ENCODE results near the gene PLP2. TPM values are rescaled to one million over a fixed set of nuclear protein-coding genes. Genes with fewer than 3 reads are reported as not detected.

The PLP2 gene
- polyA plus RNA-seq, 1 donor (not counting 4 experiments of a cell fraction or from before 2014, with no cell fraction given) = 358 TPM

DNA sequence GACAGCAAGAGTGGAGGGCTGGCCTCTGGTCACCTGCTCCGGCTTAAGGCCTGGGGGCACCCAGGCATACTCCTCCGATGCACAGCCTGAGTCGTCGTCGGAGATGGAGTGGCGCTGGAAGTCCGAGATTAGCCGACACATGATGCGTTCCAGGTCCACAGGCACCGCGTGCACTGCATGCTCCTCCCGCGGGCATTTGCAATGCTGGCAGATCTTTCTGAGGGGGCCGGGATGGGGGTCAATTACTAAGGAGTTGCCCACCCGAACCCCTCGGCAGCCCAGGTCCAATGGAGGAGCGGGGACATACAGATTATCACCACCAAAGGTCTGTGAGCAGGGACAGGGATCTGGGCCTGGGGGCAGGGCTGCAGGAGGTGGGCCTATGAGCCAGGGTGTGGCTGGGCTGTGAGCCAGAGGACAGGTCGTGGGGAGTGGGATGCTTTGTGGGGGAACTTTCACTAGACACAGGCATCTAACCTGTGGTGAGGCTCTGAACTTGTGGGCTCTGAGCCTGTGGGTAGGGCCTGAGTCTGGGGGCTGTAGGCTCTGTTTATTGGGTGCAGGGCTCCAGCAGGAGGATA lies 12.1 kb downstream of the PLP2 start:
- no peaks in the 10 kb centered on the region for H3K9me1 ChIP-seq (ENCODE audit: control insufficient read depth, extremely low read depth, insufficient read depth, low read length)
- H3K4me3 ChIP-seq (ENCODE audit: control insufficient read depth in 2 of 3, extremely low read depth in 1 of 3, insufficient read depth in 2 of 3, low read depth in 1 of 3, low read length in 3 of 3) = peak overlapping the region; percentile 15 to 40 (median 20)
- FAIRE-seq (no peak), DNase-seq (ENCODE audit: low read depth, low spot score) (no peak)
- H3K9ac ChIP-seq (ENCODE audit: control insufficient read depth, extremely low read depth, insufficient read depth, low read length) = peak overlapping the region; percentile 52
- H3K36me3 ChIP-seq (ENCODE audit: control insufficient read depth in 2 of 2, extremely low read depth in 1 of 2, insufficient read depth in 2 of 2, low read length in 2 of 2) = peaks cover 4 to 6% of the 10 kb centered on the region in 2 experiments
- H4K20me1 ChIP-seq (ENCODE audit: control insufficient read depth, extremely low read depth, insufficient read depth, low read length) = no peaks in the 10 kb centered on the region
- H3K4me2 ChIP-seq (ENCODE audit: control insufficient read depth, extremely low read depth, insufficient read depth, low read depth, low read length) = peak overlapping the region; percentile 69
- H3K27ac ChIP-seq (ENCODE audit: control insufficient read depth, insufficient read depth, low read length) = peak overlapping the region; percentile 31
- H3K9me3 ChIP-seq (ENCODE audit: control insufficient read depth, low read depth, low read length) = no peaks in the 10 kb centered on the region
- H3K27me3 ChIP-seq (ENCODE audit: control insufficient read depth, extremely low read depth, insufficient read depth, low read length) = no peaks in the 10 kb centered on the region
- dilution Hi-C loops (cut with MboI; ENCODE audit: extremely low pct_ligation_motif_present, low sequenced_read_pairs) = no loop called here
- H3K79me2 ChIP-seq (ENCODE audit: control insufficient read depth, insufficient read depth, low read length) = peaks cover 13% of the 10 kb centered on the region
- H3K4me1 ChIP-seq (ENCODE audit: control insufficient read depth, extremely low read depth, insufficient read depth, low read length) = peaks cover 17% of the 10 kb centered on the region
- H2AFZ ChIP-seq (ENCODE audit: control insufficient read depth, low read length) = no peak overlapping the region
- no peak for TF ChIP-seq EZH2 (IDR thresholded peaks at IDR 0.05; ENCODE audit: low read length)
- TF ChIP-seq, protein P1, sequence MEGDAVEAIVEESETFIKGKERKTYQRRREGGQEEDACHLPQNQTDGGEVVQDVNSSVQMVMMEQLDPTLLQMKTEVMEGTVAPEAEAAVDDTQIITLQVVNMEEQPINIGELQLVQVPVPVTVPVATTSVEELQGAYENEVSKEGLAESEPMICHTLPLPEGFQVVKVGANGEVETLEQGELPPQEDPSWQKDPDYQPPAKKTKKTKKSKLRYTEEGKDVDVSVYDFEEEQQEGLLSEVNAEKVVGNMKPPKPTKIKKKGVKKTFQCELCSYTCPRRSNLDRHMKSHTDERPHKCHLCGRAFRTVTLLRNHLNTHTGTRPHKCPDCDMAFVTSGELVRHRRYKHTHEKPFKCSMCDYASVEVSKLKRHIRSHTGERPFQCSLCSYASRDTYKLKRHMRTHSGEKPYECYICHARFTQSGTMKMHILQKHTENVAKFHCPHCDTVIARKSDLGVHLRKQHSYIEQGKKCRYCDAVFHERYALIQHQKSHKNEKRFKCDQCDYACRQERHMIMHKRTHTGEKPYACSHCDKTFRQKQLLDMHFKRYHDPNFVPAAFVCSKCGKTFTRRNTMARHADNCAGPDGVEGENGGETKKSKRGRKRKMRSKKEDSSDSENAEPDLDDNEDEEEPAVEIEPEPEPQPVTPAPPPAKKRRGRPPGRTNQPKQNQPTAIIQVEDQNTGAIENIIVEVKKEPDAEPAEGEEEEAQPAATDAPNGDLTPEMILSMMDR (optimal IDR thresholded peaks at IDR 0.05 in 1 of 3, IDR thresholded peaks at IDR 0.05 in 1 of 3, conservative IDR thresholded peaks at IDR 0.05 in 1 of 3; ENCODE audit: extremely low read depth in 1 of 3, insufficient read depth in 2 of 3, low read length in 3 of 3) = no peak

DNA sequence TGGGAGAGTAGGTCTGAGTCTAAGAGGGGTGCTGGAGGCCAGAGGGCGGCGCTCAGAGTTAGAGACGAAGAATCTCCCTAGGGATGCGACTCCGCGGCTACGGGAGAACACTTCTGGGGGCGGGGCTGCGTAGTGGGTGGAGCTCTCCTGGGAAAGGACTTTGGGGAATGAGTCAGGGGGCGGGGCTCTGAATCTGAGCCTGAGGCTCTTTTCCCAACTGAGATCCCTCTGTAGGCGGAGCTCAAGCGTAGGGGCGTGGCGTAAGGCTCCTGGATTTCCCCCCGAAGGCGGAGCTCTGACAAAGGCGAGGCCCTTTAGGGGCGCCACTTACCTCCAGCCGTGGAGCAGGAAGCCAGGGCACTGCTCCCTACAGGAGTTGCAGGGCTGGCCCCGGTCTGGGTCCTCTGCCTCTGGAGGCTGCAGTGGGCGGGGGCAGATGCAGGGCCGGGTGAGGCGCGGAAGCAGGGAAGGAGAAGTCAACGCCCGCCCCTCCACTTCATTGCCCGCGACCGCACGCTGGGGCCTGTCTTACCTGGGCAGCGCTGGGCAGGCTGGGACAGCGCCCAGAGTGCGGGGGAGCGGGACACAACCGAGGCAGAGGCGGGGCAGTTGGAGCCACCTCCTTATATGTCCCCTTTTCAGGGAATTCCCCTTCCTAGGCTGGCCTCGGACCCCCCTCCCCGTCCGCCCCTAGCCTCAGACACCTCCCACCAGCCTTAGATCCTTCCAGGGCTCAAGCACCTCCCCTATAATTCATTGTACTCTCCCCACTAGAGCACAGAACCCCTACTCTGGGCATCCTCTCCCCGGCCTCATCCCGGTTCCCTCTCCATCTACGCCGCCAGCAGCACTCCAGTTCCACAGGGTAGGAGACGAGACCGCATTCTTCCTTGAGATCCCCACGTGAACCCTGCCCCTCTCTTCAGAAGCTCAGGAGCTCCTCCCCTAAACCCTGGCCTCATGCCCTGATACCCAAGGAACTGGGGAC lies 12.9 kb downstream of the PLP2 start:
- peak overlapping the region; percentile 72 for H3K27ac ChIP-seq (ENCODE audit: control insufficient read depth, insufficient read depth, low read length)

More for the DNA sequence above, 12.9 kb downstream of the PLP2 start:
- H3K79me2 ChIP-seq (ENCODE audit: control insufficient read depth, insufficient read depth, low read length) = peaks cover 13% of the 10 kb centered on the region
- dilution Hi-C loops (cut with MboI; ENCODE audit: extremely low pct_ligation_motif_present, low sequenced_read_pairs) = no loop called here
- no peak for TF ChIP-seq EZH2 (IDR thresholded peaks at IDR 0.05; ENCODE audit: low read length)
- TF ChIP-seq, protein P1 (optimal IDR thresholded peaks at IDR 0.05 in 1 of 3, IDR thresholded peaks at IDR 0.05 in 1 of 3, conservative IDR thresholded peaks at IDR 0.05 in 1 of 3; ENCODE audit: extremely low read depth in 1 of 3, insufficient read depth in 2 of 3, low read length in 3 of 3) = no peak
- H3K4me2 ChIP-seq (ENCODE audit: control insufficient read depth, extremely low read depth, insufficient read depth, low read depth, low read length) = peak overlapping the region; percentile 75
- no peaks in the 10 kb centered on the region for H3K9me3 ChIP-seq (ENCODE audit: control insufficient read depth, low read depth, low read length)
- peaks cover 4 to 6% of the 10 kb centered on the region in 2 experiments for H3K36me3 ChIP-seq (ENCODE audit: control insufficient read depth in 2 of 2, extremely low read depth in 1 of 2, insufficient read depth in 2 of 2, low read length in 2 of 2)
- peaks cover 17% of the 10 kb centered on the region for H3K4me1 ChIP-seq (ENCODE audit: control insufficient read depth, extremely low read depth, insufficient read depth, low read length)
- no peaks in the 10 kb centered on the region for H3K9me1 ChIP-seq (ENCODE audit: control insufficient read depth, extremely low read depth, insufficient read depth, low read length)
- H4K20me1 ChIP-seq (ENCODE audit: control insufficient read depth, extremely low read depth, insufficient read depth, low read length) = no peaks in the 10 kb centered on the region
- DNase-seq (ENCODE audit: low read depth, low spot score) (no peak), FAIRE-seq (no peak)
- no peaks in the 10 kb centered on the region for H3K27me3 ChIP-seq (ENCODE audit: control insufficient read depth, extremely low read depth, insufficient read depth, low read length)
- H2AFZ ChIP-seq (ENCODE audit: control insufficient read depth, low read length) = no peak overlapping the region
- H3K9ac ChIP-seq (ENCODE audit: control insufficient read depth, extremely low read depth, insufficient read depth, low read length) = peak overlapping the region; percentile 81
- H3K4me3 ChIP-seq (ENCODE audit: control insufficient read depth in 2 of 3, extremely low read depth in 1 of 3, insufficient read depth in 2 of 3, low read depth in 1 of 3, low read length in 3 of 3) = peak overlapping the region; percentile 73 to 81 (median 79)

Measured in keratinocyte (primary cell).